SK-N-SH (cell line): ENCODE results near the gene TIMM21.

ENCODE experiments used
- CTCF ChIP-seq: fragments of 200-600 bp; sonication (generic); IDR thresholded peaks from 2 replicates; pipeline ENCODE4 v1.6.1; 2017; ENCODE audit warnings: antibody characterized with exemption, mild to moderate bottlenecking, moderate library complexity
- EP300 ChIP-seq, 2 experiments: IDR thresholded peaks; 2 replicates each; pipeline versions ENCODE4 v1.4.0 to v1.6.1; 2012; ENCODE audit warnings: borderline replicate concordance in 1 of 2, low read depth in 1 of 2, low read length in 1 of 2
- GABPA ChIP-seq: IDR thresholded peaks from 2 replicates; pipeline ENCODE4 v1.4.0; 2012; ENCODE audit warnings: low read depth, mild to moderate bottlenecking
- MAX ChIP-seq: IDR thresholded peaks from 2 replicates; pipeline ENCODE4 v1.4.0; 2012; ENCODE audit warnings: low read depth
- PBX3 ChIP-seq: IDR thresholded peaks from 2 replicates; pipeline ENCODE4; 2012
- POLR2AphosphoS5 ChIP-seq: IDR thresholded peaks from 2 replicates; pipeline ENCODE4 v1.6.1; 2012; ENCODE audit warnings: low read depth, low read length

GRCh38 chr18:74204526-74205152, 56.3 kb downstream of the TIMM21 start:
- TF ChIP-seq CTCF: no peak
- TF ChIP-seq EP300 (IDR thresholded peaks at IDR 0.05; ENCODE audit: borderline replicate concordance in 1 of 2, low read depth in 1 of 2, low read length in 1 of 2): no peak
- TF ChIP-seq PBX3: no peak
- no peak for TF ChIP-seq GABPA
- no peak for TF ChIP-seq POLR2AphosphoS5
- TF ChIP-seq MAX: no peak
